ENCODE results near the gene GDNF. TPM values are rescaled to one million over a fixed set of nuclear protein-coding genes. Genes with fewer than 3 reads are reported as not detected.

GDNF gene
- total RNA-seq, 1 donor from 2014 or later = 0.51 TPM

GRCh38 chr5:37857696-37858095 is 17.9 kb upstream of the GDNF start:
- H3K27me3 Mint-ChIP-seq (ENCODE audit: unreplicated experiment) = no peaks in the 10 kb centered on the region
- H3K9me3 Mint-ChIP-seq (ENCODE audit: unreplicated experiment) = no peaks in the 10 kb centered on the region
- DNase-seq = no peak
- H3K4me3 Mint-ChIP-seq (ENCODE audit: unreplicated experiment) = no peak overlapping the region
- H3K4me1 Mint-ChIP-seq (ENCODE audit: low read depth, unreplicated experiment) = peaks cover 2% of the 10 kb centered on the region
- no peak for TF ChIP-seq CTCF (IDR thresholded peaks at IDR 0.05; ENCODE audit: partially characterized antibody, unreplicated experiment)
- no peak overlapping the region for H3K27ac Mint-ChIP-seq (ENCODE audit: unreplicated experiment)
- H3K36me3 Mint-ChIP-seq (ENCODE audit: unreplicated experiment) = peaks cover 7% of the 10 kb centered on the region

DNA sequence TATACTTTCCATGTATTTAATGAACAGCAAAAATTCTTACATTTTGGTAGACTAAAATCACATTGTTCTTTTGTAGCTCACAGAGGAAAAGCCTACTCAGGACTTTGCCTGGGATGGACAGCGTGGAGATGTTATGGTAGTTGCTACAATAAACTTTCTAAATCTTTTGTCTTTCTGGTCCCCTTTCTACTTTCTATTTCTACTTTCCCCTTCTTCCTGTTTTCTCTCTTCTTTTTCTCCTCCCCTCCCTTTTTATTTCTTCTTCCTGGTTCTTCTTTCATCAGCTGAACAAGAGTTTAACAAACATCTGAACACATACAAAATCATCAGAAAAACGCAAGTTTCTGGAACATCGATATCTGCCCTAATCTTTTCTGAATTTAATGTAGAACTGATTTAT is 15.6 kb upstream of the GDNF start:
- H3K36me3 Mint-ChIP-seq (ENCODE audit: unreplicated experiment) = peaks cover 7% of the 10 kb centered on the region
- no peaks in the 10 kb centered on the region for H3K9me3 Mint-ChIP-seq (ENCODE audit: unreplicated experiment)

DNA sequence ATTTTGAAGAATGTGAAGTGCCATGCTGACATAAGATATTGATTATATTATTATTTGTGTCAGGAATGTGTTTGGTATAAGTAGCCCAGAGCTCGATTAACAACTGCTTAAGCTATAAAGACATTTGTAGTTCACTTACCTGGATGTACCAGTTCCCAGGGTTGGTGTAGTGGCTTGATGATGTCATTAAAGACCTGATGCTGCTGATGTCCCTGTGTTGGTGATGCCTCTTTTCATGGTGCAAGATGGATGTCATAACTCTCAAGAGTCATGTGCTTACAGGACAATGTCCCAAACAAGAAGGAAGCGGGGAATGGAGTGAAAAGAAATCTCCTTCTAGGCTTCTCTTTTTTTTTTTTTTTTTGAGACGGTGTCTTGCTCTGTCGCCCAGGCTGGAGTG is 11.5 kb upstream of the GDNF start:
- no peaks in the 10 kb centered on the region for H3K9me3 Mint-ChIP-seq (ENCODE audit: unreplicated experiment)
- H3K4me3 Mint-ChIP-seq (ENCODE audit: unreplicated experiment) = no peak overlapping the region
- no peak for DNase-seq
- no peak for TF ChIP-seq CTCF (IDR thresholded peaks at IDR 0.05; ENCODE audit: partially characterized antibody, unreplicated experiment)
- H3K4me1 Mint-ChIP-seq (ENCODE audit: low read depth, unreplicated experiment) = peaks cover 17% of the 10 kb centered on the region
- peaks cover 7% of the 10 kb centered on the region for H3K36me3 Mint-ChIP-seq (ENCODE audit: unreplicated experiment)
- peaks cover 2% of the 10 kb centered on the region for H3K27me3 Mint-ChIP-seq (ENCODE audit: unreplicated experiment)
- H3K27ac Mint-ChIP-seq (ENCODE audit: unreplicated experiment) = no peak overlapping the region

More for the DNA sequence above, 15.6 kb upstream of the GDNF start:
- Mint-ChIP-seq H3K27me3 (ENCODE audit: unreplicated experiment) (no peaks in the 10 kb centered on the region), H3K27ac (ENCODE audit: unreplicated experiment) (no peak overlapping the region), H3K4me1 (ENCODE audit: low read depth, unreplicated experiment) (peaks cover 2% of the 10 kb centered on the region), H3K4me3 (ENCODE audit: unreplicated experiment) (no peak overlapping the region)
- no peak for TF ChIP-seq CTCF (IDR thresholded peaks at IDR 0.05; ENCODE audit: partially characterized antibody, unreplicated experiment)
- DNase-seq = no peak

DNA sequence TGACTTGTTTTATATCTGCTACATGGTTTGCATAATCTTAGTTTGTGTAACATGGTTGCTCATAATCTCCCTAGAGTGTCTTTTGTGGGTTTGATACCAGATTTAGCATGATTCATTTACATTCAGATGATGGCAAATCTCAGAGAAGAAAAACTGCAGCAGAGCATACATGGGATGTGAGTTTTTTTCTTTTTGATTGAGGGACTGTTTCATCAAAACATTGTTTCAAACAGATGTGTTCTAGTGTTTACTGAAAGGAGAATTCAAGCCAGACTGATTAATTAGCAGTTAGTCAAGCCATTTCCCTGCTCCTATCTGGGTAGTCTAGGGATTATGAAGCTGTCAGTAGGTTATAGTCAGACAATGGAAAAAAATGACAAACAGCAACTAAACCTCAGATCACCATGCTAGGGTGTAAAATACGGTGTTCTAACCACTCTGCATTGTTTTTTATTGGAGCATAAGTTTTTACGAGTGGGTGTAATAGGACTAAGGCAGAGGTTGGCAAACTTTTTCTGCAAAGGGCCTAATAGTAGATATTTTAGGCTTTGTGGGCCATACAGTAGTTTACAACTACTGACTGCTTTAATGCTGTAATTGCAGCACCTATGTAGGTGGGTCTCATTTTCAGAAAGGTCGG is 10.5 kb upstream of the GDNF start:
- H3K27ac Mint-ChIP-seq (ENCODE audit: unreplicated experiment) = no peak overlapping the region
- no peaks in the 10 kb centered on the region for H3K9me3 Mint-ChIP-seq (ENCODE audit: unreplicated experiment)
- no peak for DNase-seq
- peaks cover 7% of the 10 kb centered on the region for H3K36me3 Mint-ChIP-seq (ENCODE audit: unreplicated experiment)
- TF ChIP-seq CTCF (IDR thresholded peaks at IDR 0.05; ENCODE audit: partially characterized antibody, unreplicated experiment) = no peak
- H3K4me3 Mint-ChIP-seq (ENCODE audit: unreplicated experiment) = no peak overlapping the region
- H3K27me3 Mint-ChIP-seq (ENCODE audit: unreplicated experiment) = peaks cover 2% of the 10 kb centered on the region
- H3K4me1 Mint-ChIP-seq (ENCODE audit: low read depth, unreplicated experiment) = peaks cover 19% of the 10 kb centered on the region

DNA sequence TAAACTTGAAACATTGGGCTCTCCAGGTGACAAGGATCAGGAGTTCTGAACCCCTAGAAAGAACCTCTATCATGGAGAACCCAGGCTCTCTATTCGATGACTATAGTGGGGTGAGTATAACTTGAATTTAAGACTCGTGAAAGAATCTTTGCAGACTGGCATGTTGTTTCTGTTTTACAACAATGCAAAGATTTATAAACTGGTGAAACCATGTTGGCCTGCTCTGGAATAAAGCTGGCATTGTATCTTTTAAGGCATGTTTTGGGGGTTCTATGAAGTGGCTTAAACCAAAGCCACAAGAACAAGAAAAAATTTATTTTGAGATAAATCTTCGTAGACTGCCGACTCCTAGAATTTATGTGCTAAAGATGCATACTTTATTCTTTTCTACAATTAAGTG is 9.8 kb upstream of the GDNF start:
- Mint-ChIP-seq H3K27me3 (ENCODE audit: unreplicated experiment) (peaks cover 2% of the 10 kb centered on the region), H3K9me3 (ENCODE audit: unreplicated experiment) (no peaks in the 10 kb centered on the region), H3K36me3 (ENCODE audit: unreplicated experiment) (peaks cover 4% of the 10 kb centered on the region), H3K4me3 (ENCODE audit: unreplicated experiment) (no peak overlapping the region), H3K4me1 (ENCODE audit: low read depth, unreplicated experiment) (peaks cover 19% of the 10 kb centered on the region), H3K27ac (ENCODE audit: unreplicated experiment) (no peak overlapping the region)
- no peak for DNase-seq
- TF ChIP-seq CTCF (IDR thresholded peaks at IDR 0.05; ENCODE audit: partially characterized antibody, unreplicated experiment) = no peak

Data from glutamatergic neuron (in vitro differentiated cells).